Activated CD4-positive, alpha-beta T cell treated with anti-CD3 and anti-CD28 coated beads, Interleukin-2, Interleukin-4, amounts not matched to agents 100 ng/mL and 50 ng/mL, durations not matched to agents 16 hours and 8 hours (primary cell): Measurements from ENCODE around the gene MRPL58.

Source experiments
- DNase-seq: peaks from one replicate; pipeline ENCODE4 v3.0.0-alpha.2; 2020; ENCODE audit warnings: low spot score

Gene MRPL58

GRCh38 chr17:75047398-75048098, 35.1 kb downstream of the MRPL58 start:
- no peak for DNase-seq

- DNase-seq: no peak
These were observed 35.9 kb downstream of the MRPL58 start for GRCh38 chr17:75048249-75048878.

- DNase-seq: no peak
These were observed 36.6 kb downstream of the MRPL58 start for GRCh38 chr17:75049057-75049456.

- DNase-seq: no peak
These were observed 37.2 kb downstream of the MRPL58 start for GRCh38 chr17:75049706-75050105.

- no peak for DNase-seq
These were observed 39.5 kb downstream of the MRPL58 start for GRCh38 chr17:75051941-75052340.

GRCh38 chr17:75059369-75060345, 47.2 kb downstream of the MRPL58 start:
- no peak for DNase-seq

- no peak for DNase-seq
These were observed 48.1 kb downstream of the MRPL58 start for GRCh38 chr17:75060434-75061054.

GRCh38 chr17:75061055-75061438, 48.6 kb downstream of the MRPL58 start:
- DNase-seq: no peak

GRCh38 chr17:75061618-75062017, 49.1 kb downstream of the MRPL58 start:
- DNase-seq: no peak

- no peak for DNase-seq
These were observed 50.7 kb downstream of the MRPL58 start for GRCh38 chr17:75063201-75063600.

- no peak for DNase-seq
These were observed 51.2 kb downstream of the MRPL58 start for GRCh38 chr17:75063626-75064025.

- no peak for DNase-seq
These were observed 51.6 kb downstream of the MRPL58 start for GRCh38 chr17:75064040-75064439.

- DNase-seq: no peak
These were observed 52.0 kb downstream of the MRPL58 start for GRCh38 chr17:75064460-75064859.

GRCh38 chr17:75064867-75065561, 52.5 kb downstream of the MRPL58 start:
- DNase-seq: no peak

- DNase-seq: peak; percentile 52
These were observed 53.2 kb downstream of the MRPL58 start for GRCh38 chr17:75065562-75066151.

- peak; percentile 62 for DNase-seq
These were observed 55.4 kb downstream of the MRPL58 start for GRCh38 chr17:75067856-75068255.

- DNase-seq: no peak
These were observed 56.3 kb downstream of the MRPL58 start for GRCh38 chr17:75068750-75069149.

- DNase-seq: no peak
These were observed 57.3 kb downstream of the MRPL58 start for GRCh38 chr17:75069783-75070182.
